SU-DHL-6 (cell line): ENCODE measurements around the gene B4GALT6.

ENCODE experiments used
- CTCF ChIP-seq: fragments of 200-600 bp; sonication (generic); IDR thresholded peaks from one replicate; pipeline ENCODE4 v1.5.1; 2017; ENCODE audit warnings: antibody characterized with exemption, mild to moderate bottlenecking, low read length, moderate library complexity; ENCODE audit not compliant: insufficient read depth, poor library complexity, severe bottlenecking
- EZH2phosphoT487 ChIP-seq: fragments of 200-600 bp; sonication (generic), shearing (Covaris generic); conservative IDR thresholded peaks from 2 replicates; pipeline ENCODE4 v1.6.1; 2018; ENCODE audit warnings: mild to moderate bottlenecking, antibody characterized with exemption, low read length, moderate library complexity, mixed read lengths

- TF ChIP-seq CTCF (no peak), EZH2phosphoT487 (no peak)
Measured at GRCh38 chr18:31723990-31724711, 39.8 kb upstream of the B4GALT6 start.
